ENCODE data around the gene VAMP2.

DNA sequence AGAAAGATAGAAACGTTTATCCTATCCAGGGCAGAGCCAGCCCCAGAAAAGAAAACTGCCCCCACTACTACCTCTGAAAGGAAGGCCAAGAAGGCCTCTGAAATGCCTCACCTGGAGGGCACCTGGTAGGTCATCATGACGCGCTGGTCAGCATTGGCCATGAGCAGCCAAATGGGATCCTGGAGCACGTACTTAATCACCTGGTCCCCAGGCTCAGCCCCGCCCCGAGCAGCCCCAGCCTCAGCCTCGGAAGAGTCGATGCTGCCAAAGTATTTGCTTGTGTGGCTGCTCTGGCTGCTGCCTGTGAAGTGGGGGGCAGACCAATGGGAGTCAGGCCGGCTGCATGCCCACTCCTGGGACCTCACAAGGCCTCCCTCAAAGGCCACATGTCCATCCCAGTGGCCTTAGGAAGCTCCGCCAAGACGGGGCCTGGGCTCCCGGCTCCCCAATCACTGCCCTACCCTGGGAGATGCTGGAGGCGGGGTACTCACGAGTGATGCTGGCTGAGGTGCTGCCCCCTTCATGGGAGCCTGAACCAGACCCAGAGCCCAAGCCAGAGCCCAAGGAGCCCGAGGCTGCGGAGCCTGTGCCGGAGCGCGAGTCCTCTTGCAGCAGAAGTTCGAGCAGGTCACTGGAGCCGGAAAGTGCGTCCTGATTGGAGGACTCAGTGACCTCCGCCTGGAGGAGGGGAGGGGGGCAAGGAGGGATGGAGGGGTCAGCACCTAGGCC is 20.4 kb downstream of the VAMP2 start:
- TF ChIP-seq CTCF (IDR thresholded peaks at IDR 0.05) (no peak), POLR2A (IDR thresholded peaks at IDR 0.05) (no peak)
